ENCODE measurements around the gene ADAD1. TPM values are rescaled to one million over a fixed set of nuclear protein-coding genes. Genes with fewer than 3 reads are reported as not detected.

Gene ADAD1
- total RNA-seq, 1 experiment from 2014 or later = not detected

DNA sequence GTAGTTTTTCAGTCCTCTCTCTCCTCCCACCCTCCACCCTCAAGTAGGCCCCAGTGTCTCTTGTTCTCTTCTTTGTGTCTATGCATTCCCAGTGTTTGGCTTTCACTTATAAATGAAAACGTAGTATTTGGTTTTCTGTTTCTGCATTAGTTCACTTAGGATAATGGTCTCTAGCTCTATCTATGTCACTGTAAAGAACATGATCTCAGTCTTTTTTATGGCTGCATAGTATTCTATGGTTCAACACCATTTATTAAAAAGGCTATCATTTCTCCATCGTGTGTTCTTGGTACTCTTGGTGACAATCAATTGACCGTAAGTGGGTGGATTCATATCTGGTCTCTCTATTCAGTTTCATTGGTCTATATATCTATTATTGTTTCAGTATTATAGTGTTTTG lies 96.4 kb downstream of the ADAD1 start:
- no peaks in the 10 kb centered on the region for H3K79me1 ChIP-seq (ENCODE audit: insufficient read depth, low read depth, low read length, poor library complexity, severe bottlenecking)
- H3K4ac ChIP-seq (ENCODE audit: low read depth, low read length) = no peak overlapping the region
- no peak overlapping the region for H3K4me2 ChIP-seq (ENCODE audit: insufficient read depth, insufficient read length, low read length)
- DNase-seq = no peak
- no peak for TF ChIP-seq CTCF (conservative IDR thresholded peaks at IDR 0.05)
- no peak overlapping the region for H3K23ac ChIP-seq (ENCODE audit: insufficient read length, low read depth, low read length)
- no peak overlapping the region for H2BK20ac ChIP-seq (ENCODE audit: low read depth, low read length, poor library complexity, severe bottlenecking)
- H3K27ac ChIP-seq (ENCODE audit: insufficient read length, low read depth, low read length) = no peak overlapping the region
- Mint-ChIP-seq H3K9me3 (peaks cover 0 to 6% of the 10 kb centered on the region in 2 experiments; a peak in 2 of 5 replicates), H3K36me3 (ENCODE audit: insufficient read depth in 1 of 3, low read depth in 3 of 3) (no peaks in the 10 kb centered on the region), H3K27ac (no peak overlapping the region), H3K4me1 (peaks cover 5 to 6% of the 10 kb centered on the region in 2 experiments; a peak in 3 of 4 replicates), H3K4me3 (no peak overlapping the region), H3K27me3 (ENCODE audit: low read depth) (no peaks in the 10 kb centered on the region)
- no peak overlapping the region for H2BK12ac ChIP-seq (ENCODE audit: insufficient read length, low read depth, low read length)
- no peak overlapping the region for H2AFZ ChIP-seq (ENCODE audit: low read length)
- WGBS (ENCODE audit: extremely low coverage, insufficient read length, low lambda C conversion rate) = no CpG with 5 or more reads among the region's 3 CpGs
- H4K5ac ChIP-seq (ENCODE audit: insufficient read length, low read depth, low read length) = no peak overlapping the region
- no peak overlapping the region for H2BK15ac ChIP-seq (ENCODE audit: low read depth, low read length)
- H3T11ph ChIP-seq (ENCODE audit: low read length) = no peak overlapping the region
- no peak overlapping the region for H3K9ac ChIP-seq (ENCODE audit: extremely low read depth, insufficient read length, low read length)
- H3K79me2 ChIP-seq (ENCODE audit: insufficient read depth, low read length) = no peaks in the 10 kb centered on the region
- H3K9me3 ChIP-seq (ENCODE audit: control insufficient read depth, low read depth, low read length) = no peaks in the 10 kb centered on the region
- no peak overlapping the region for H2BK120ac ChIP-seq (ENCODE audit: low read depth, low read length, poor library complexity, severe bottlenecking)
- H4K20me1 ChIP-seq (ENCODE audit: control insufficient read depth, insufficient read depth, insufficient read length) = no peaks in the 10 kb centered on the region
- H4K91ac ChIP-seq (ENCODE audit: insufficient read length, low read depth, low read length) = no peak overlapping the region
- H3K4me1 ChIP-seq (ENCODE audit: insufficient read depth, low read length) = no peaks in the 10 kb centered on the region
- no peak overlapping the region for H3K14ac ChIP-seq (ENCODE audit: insufficient read depth, low read length)
- no peaks in the 10 kb centered on the region for H3K23me2 ChIP-seq (ENCODE audit: insufficient read length, low read depth, low read length, poor library complexity, severe bottlenecking)
- H2BK5ac ChIP-seq (ENCODE audit: insufficient read length, low read length) = no peak overlapping the region
- no peak overlapping the region for H2AK5ac ChIP-seq (ENCODE audit: insufficient read length, low read length)
- H4K8ac ChIP-seq (replicated peaks; ENCODE audit: insufficient read length, low read depth, low read length) = no peak overlapping the region
- H3K27me3 ChIP-seq (ENCODE audit: insufficient read depth, low read length) = no peaks in the 10 kb centered on the region
- H3K18ac ChIP-seq (ENCODE audit: insufficient read length, low read depth, low read length) = no peak overlapping the region
- H3K56ac ChIP-seq (ENCODE audit: insufficient read length, low read depth, low read length) = no peak overlapping the region
